Activated naive CD8-positive, alpha-beta T cell treated with anti-CD3 and anti-CD28 coated beads for 36 hours (primary cell): ENCODE measurements around the gene USP50. TPM values are rescaled to one million over a fixed set of nuclear protein-coding genes. Genes with fewer than 3 reads are reported as not detected.

Experiments used
- DNase-seq: peaks from one replicate; pipeline ENCODE4 v3.0.0; 2021
- H3K27ac Mint-ChIP-seq: one replicate; pipeline ENCODE4 v1.8.0; 2022; ENCODE audit warnings: mild to moderate bottlenecking, moderate library complexity, mixed read lengths
- H3K27me3 Mint-ChIP-seq: one replicate; pipeline ENCODE4 v1.8.0; 2022; ENCODE audit warnings: mild to moderate bottlenecking, mixed read lengths
- H3K36me3 Mint-ChIP-seq: one replicate; pipeline ENCODE4 v1.8.0; 2021; ENCODE audit warnings: mild to moderate bottlenecking, mixed read lengths
- H3K4me1 Mint-ChIP-seq: one replicate; pipeline ENCODE4 v1.8.0; 2021; ENCODE audit warnings: mixed read lengths
- H3K4me3 Mint-ChIP-seq: one replicate; pipeline ENCODE4 v1.8.0; 2022; ENCODE audit warnings: mild to moderate bottlenecking, moderate library complexity, mixed read lengths
- H3K9me3 Mint-ChIP-seq: one replicate; pipeline ENCODE4 v1.8.0; 2022; ENCODE audit warnings: mixed read lengths
- total RNA-seq, 2 experiments: library from RNA; stranded (reverse); gene quantifications; one replicate each; pipeline ENCODE4 v1.2.3, GENCODE V29; 2021

Gene USP50
- total RNA-seq, 2 experiments from 2014 or later: not detected

DNA sequence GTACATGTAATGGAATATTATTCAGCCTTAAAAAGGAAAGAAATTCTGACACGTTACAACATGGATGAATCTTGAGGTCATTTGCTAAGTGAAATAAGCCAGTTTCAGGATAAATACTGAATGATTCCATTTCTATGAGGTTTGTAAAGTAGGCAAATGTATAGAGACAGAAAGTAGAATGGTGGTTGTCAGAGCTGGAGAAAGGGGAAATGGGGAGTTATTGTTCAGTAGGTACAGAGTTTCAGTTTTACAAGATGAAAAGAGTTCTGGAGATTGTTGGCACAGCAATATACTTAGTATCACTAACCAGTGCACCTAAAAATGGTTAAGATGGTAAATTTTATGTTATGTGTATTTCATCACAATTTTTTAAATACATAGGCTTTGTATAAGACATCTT lies 61.7 kb downstream of the USP50 start:
- Mint-ChIP-seq H3K4me3 (no peak overlapping the region), H3K9me3 (no peaks in the 10 kb centered on the region), H3K4me1 (peaks cover 32% of the 10 kb centered on the region), H3K27me3 (no peaks in the 10 kb centered on the region), H3K36me3 (peaks cover 51% of the 10 kb centered on the region), H3K27ac (no peak overlapping the region)
- no peak for DNase-seq

DNA sequence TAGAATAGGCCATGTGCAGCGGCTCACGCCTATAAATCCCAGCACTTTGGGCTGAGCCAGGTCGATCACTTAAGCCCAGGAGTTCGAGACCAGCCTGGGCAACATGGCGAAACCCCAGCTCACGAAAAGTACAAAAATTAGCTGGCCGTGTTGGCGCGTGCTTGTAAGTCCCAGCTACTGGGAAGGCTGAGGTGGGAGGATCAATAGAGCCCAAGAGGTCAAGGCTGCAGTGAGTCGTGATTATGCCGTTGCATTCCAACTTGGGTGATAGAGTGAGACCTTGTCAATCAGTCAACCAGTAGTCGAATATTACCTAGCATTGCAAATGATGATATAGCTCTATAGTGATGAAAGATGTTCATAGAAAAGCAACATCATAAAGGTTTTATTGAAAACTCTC lies 70.3 kb downstream of the USP50 start:
- no peaks in the 10 kb centered on the region for H3K9me3 Mint-ChIP-seq
- H3K36me3 Mint-ChIP-seq: peaks cover 22% of the 10 kb centered on the region
- no peak overlapping the region for H3K27ac Mint-ChIP-seq
- H3K27me3 Mint-ChIP-seq: no peaks in the 10 kb centered on the region
- no peak for DNase-seq
- peaks cover 3% of the 10 kb centered on the region for H3K4me1 Mint-ChIP-seq
- no peak overlapping the region for H3K4me3 Mint-ChIP-seq

DNA sequence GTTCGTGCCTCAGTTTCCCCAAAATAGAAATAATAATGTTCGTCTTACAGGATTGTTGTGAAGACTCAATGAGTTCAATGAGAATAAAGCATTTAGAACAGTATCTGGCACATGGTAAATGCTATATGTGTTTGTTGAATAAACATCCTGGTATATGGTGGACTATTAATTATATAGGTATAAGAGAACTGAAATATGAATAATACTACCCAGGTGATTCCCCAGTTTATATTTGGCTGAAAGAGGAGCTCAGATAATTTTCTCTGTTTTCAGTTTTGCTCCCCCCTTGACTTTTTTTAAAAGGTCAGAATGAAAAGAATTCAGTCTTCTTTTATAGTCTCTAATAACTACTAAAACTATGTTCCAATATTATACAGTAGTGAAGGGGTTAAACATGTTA lies 75.4 kb downstream of the USP50 start:
- no peaks in the 10 kb centered on the region for H3K27me3 Mint-ChIP-seq
- H3K4me1 Mint-ChIP-seq: peaks cover 5% of the 10 kb centered on the region
- DNase-seq: no peak
- no peak overlapping the region for H3K27ac Mint-ChIP-seq
- H3K4me3 Mint-ChIP-seq: no peak overlapping the region
- H3K9me3 Mint-ChIP-seq: no peaks in the 10 kb centered on the region
- H3K36me3 Mint-ChIP-seq: peaks cover 15% of the 10 kb centered on the region

DNA sequence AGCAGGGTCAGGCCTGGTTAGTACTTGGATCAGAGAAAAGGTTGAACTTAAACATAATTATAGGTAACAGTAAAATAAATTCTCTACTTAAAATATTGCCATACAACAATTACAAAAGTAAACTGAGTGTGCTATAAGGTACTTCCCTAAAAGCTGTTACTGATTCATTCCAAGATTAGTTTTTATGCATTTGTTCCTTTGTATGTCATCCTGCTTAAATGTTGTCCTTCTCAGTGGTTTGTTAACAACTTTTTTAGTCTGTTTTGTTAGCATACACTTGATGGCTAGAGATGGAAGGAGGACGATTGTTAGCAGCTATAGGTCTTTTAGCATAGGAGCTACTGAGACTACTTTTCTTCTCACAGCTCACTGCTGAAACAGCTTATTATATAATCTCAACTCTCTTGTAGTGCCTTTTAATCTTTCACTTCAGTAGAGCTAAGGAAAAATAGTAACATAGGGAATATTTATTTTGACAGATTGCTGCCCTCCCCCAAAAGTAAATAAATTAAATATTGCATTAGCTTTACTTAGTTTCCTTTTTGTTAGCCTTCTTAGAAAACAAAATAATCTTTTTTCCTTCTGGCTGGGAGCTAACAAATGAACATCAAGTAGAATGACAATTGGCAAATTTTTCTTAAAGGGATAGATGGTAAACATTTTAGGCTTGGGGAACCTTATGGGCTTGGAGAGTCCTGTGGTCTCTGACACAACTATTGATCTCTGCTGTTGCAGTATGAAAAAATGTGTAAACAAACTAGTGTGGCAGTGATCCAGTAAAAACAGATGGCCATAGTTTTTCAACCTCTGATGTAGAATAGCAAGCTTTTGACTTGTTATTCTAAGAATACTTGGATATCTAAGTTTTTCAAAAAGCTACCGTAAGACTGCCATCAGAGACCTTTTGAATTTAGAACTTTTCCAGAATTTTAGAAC lies 82.8 kb downstream of the USP50 start:
- Mint-ChIP-seq H3K4me3 (no peak overlapping the region), H3K27me3 (no peaks in the 10 kb centered on the region), H3K4me1 (peaks cover 18% of the 10 kb centered on the region), H3K36me3 (peaks cover 12% of the 10 kb centered on the region), H3K9me3 (no peaks in the 10 kb centered on the region), H3K27ac (peak overlapping the region; percentile 59)
- no peak for DNase-seq

DNA sequence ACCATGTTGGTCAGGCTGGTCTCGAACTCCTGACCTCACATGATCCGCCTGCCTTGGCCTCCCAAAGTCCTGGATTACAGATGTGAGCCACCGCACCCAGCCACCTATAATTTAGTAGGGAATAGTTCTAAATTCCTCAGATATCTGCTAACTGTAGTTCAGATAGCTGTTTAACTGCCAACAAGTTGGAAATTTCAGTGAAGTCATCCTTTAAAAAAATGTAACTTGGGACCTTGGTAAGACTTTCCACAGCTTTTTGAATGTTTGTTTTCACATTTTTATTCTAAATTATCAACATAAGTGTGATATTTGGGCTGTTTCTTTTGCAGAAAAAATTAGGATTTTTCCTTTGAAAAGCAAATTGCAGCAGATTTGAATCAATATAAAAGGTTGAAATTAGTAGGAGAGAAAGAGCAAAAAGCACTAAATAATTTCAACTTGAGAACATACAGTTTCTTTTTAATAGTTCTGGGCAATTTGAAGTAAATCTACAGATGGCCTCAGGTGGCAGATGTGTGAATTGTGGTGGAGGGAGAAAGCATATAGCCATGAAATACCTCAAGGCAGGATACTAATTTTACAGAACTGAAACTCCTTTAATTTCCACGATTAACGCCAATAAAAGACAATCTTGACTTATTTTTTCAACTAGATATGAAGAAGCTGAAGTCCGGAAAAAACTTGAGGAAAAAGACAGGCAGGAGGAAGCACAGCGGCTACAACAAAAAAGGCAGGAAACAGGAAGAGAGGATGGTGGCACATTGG lies 87.9 kb downstream of the USP50 start:
- Mint-ChIP-seq H3K4me3 (no peak overlapping the region), H3K27ac (no peak overlapping the region), H3K4me1 (peaks cover 9% of the 10 kb centered on the region), H3K27me3 (no peaks in the 10 kb centered on the region), H3K36me3 (peaks cover 12% of the 10 kb centered on the region), H3K9me3 (no peaks in the 10 kb centered on the region)
- DNase-seq: no peak

DNA sequence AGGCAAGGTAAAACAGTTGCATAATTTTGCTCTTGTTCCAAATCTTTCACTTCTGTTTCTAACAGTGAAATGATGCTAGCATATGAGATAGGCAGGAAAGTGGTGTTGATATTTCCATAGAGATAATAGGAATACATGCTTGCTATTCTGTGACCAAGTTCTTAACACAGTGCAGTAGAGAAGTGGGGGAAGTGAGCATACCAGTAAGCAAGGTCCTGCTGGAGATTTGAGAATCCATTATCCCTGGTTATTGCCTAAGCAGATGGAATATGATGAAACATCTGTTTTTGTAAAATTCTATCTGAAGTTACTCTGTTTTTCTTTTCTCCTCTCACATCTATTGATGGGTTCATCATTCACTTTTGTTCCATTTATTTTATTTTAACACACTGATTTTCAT lies 93.5 kb downstream of the USP50 start:
- Mint-ChIP-seq H3K36me3 (peaks cover 6% of the 10 kb centered on the region), H3K4me1 (peaks cover 7% of the 10 kb centered on the region), H3K27ac (no peak overlapping the region), H3K4me3 (no peak overlapping the region), H3K27me3 (no peaks in the 10 kb centered on the region), H3K9me3 (no peaks in the 10 kb centered on the region)
- DNase-seq: no peak

Other genes with a start within 250 kb of the USP50 start
- 10 to 100 TPM; 40.3 to 43.6 TPM for gene GABPB1, start 191.5 kb downstream of the USP50 start, total RNA-seq
- gene USP8, start 122.3 kb downstream of the USP50 start, total RNA-seq: 10 to 100 TPM; 48.6 to 51.9 TPM
- gene TRPM7, start 140.1 kb upstream of the USP50 start, total RNA-seq: 10 to 100 TPM; 45.4 to 45.8 TPM
- 10 to 100 TPM; 70.8 to 73.7 TPM for gene SPPL2A, start 219.0 kb upstream of the USP50 start, total RNA-seq